Measurements from ENCODE around the gene PSORS1C1.

GRCh38 chr6:31107052-31107451, 7.5 kb upstream of the PSORS1C1 start:
- no peak for TF ChIP-seq POLR2A (IDR thresholded peaks at IDR 0.05)
- no peak for TF ChIP-seq CTCF (IDR thresholded peaks at IDR 0.05 in 4 of 5, conservative IDR thresholded peaks at IDR 0.05 in 1 of 5)

Data from gastrocnemius medialis (tissue), 4 donors.